ENCODE results near the gene VASH1. TPM values are rescaled to one million over a fixed set of nuclear protein-coding genes. Genes with fewer than 3 reads are reported as not detected.

VASH1 gene
- total RNA-seq, 1 donor from 2014 or later = 13.6 TPM

DNA sequence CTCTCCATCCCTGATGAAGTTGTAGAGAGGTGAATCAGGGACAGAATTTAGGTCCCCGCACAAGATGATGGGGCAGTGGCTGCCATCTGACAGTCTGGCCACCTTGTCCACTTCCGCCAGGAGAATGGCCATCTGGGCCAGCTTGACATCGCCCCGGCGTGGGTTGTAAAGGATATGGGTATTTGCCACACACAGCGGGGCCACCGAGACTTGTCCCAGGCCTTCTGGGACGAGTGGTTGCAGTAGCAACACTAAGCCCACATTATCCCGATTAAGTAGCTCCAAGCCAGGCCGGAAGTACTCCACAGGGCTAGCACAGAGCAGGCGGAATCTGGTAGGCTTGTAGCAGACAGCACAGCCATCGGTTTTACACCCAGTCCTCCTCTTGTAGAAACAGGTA, 45.2 kb downstream of the VASH1 start:
- H3K4me2 ChIP-seq (ENCODE audit: low read length) = no peak overlapping the region
- no peaks in the 10 kb centered on the region for H3K9me3 ChIP-seq (ENCODE audit: insufficient read depth, low read depth, low read length)
- Mint-ChIP-seq H3K27ac (ENCODE audit: unreplicated experiment) (no peak overlapping the region), H3K9me3 (ENCODE audit: unreplicated experiment) (no peaks in the 10 kb centered on the region), H3K27me3 (ENCODE audit: low read depth, unreplicated experiment) (no peaks in the 10 kb centered on the region), H3K4me3 (ENCODE audit: unreplicated experiment) (no peak overlapping the region), H3K36me3 (ENCODE audit: low read depth, unreplicated experiment) (peaks cover 30% of the 10 kb centered on the region), H3K4me1 (ENCODE audit: low read depth, unreplicated experiment) (peaks cover 9% of the 10 kb centered on the region)
- peaks cover 5% of the 10 kb centered on the region for H3K36me3 ChIP-seq (ENCODE audit: insufficient read depth, low read length)
- FAIRE-seq = no peak
- peaks cover 6% of the 10 kb centered on the region for H3K79me2 ChIP-seq (ENCODE audit: insufficient read depth, low read length)
- no peak overlapping the region for H3K27ac ChIP-seq (ENCODE audit: low read depth, low read length)
- peaks cover 6% of the 10 kb centered on the region for H4K20me1 ChIP-seq (ENCODE audit: insufficient read depth, low read length)
- no peak overlapping the region for H3K4me3 ChIP-seq (ENCODE audit: insufficient read depth, low read depth, low read length)
- peaks cover 8% of the 10 kb centered on the region for H3K4me1 ChIP-seq (ENCODE audit: insufficient read depth, low read length)
- no peak for DNase-seq (ENCODE audit: low read depth)
- no peak for TF ChIP-seq EZH2 (IDR thresholded peaks at IDR 0.05; ENCODE audit: insufficient read depth, low read length)
- no peak for TF ChIP-seq CTCF (IDR thresholded peaks at IDR 0.05; ENCODE audit: insufficient read depth, low read depth, low read length)
- H3K9ac ChIP-seq (ENCODE audit: low read length) = no peak overlapping the region
- no peaks in the 10 kb centered on the region for H3K27me3 ChIP-seq (ENCODE audit: insufficient read depth, low read length)
- H2AFZ ChIP-seq (ENCODE audit: low read depth, low read length) = no peak overlapping the region

DNA sequence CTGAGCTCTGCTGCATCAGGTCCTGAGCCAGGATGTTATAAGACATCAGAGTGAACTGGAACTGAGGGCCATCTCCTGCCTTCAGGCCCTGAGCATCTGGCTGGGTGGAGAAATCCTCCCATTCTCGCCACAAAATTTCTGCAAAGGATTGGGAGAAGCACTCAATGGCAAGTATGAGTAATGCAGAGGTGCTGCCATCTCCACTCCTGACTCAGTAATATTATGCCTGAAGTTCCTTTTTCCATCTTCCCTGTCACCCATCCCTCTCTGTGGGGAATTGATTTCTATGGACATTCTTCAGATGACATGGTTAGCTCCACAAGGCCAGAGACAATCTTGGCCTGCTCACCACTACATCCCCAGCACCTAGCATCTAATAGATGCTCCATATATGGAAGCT, 46.7 kb downstream of the VASH1 start:
- Histone ChIP-seq H3K9me3 (ENCODE audit: insufficient read depth, low read depth, low read length) (no peaks in the 10 kb centered on the region), H3K27me3 (ENCODE audit: insufficient read depth, low read length) (no peaks in the 10 kb centered on the region), H2AFZ (ENCODE audit: low read depth, low read length) (no peak overlapping the region), H4K20me1 (ENCODE audit: insufficient read depth, low read length) (peaks cover 6% of the 10 kb centered on the region), H3K4me1 (ENCODE audit: insufficient read depth, low read length) (peaks cover 17% of the 10 kb centered on the region), H3K36me3 (ENCODE audit: insufficient read depth, low read length) (peaks cover 5% of the 10 kb centered on the region), H3K79me2 (ENCODE audit: insufficient read depth, low read length) (peaks cover 9% of the 10 kb centered on the region), H3K4me3 (ENCODE audit: insufficient read depth, low read depth, low read length) (no peak overlapping the region), H3K27ac (ENCODE audit: low read depth, low read length) (no peak overlapping the region), H3K4me2 (ENCODE audit: low read length) (no peak overlapping the region), H3K9ac (ENCODE audit: low read length) (no peak overlapping the region)
- Mint-ChIP-seq H3K4me3 (ENCODE audit: unreplicated experiment) (no peak overlapping the region), H3K27me3 (ENCODE audit: low read depth, unreplicated experiment) (no peaks in the 10 kb centered on the region), H3K27ac (ENCODE audit: unreplicated experiment) (no peak overlapping the region), H3K9me3 (ENCODE audit: unreplicated experiment) (no peaks in the 10 kb centered on the region), H3K36me3 (ENCODE audit: low read depth, unreplicated experiment) (peaks cover 21% of the 10 kb centered on the region), H3K4me1 (ENCODE audit: low read depth, unreplicated experiment) (peaks cover 10% of the 10 kb centered on the region)
- FAIRE-seq (no peak), DNase-seq (ENCODE audit: low read depth) (no peak)
- TF ChIP-seq CTCF (IDR thresholded peaks at IDR 0.05; ENCODE audit: insufficient read depth, low read depth, low read length) (no peak), EZH2 (IDR thresholded peaks at IDR 0.05; ENCODE audit: insufficient read depth, low read length) (no peak)

- Mint-ChIP-seq H3K4me1 (ENCODE audit: low read depth, unreplicated experiment) (peaks cover 12% of the 10 kb centered on the region), H3K36me3 (ENCODE audit: low read depth, unreplicated experiment) (peaks cover 19% of the 10 kb centered on the region), H3K27ac (ENCODE audit: unreplicated experiment) (no peak overlapping the region), H3K27me3 (ENCODE audit: low read depth, unreplicated experiment) (no peaks in the 10 kb centered on the region), H3K4me3 (ENCODE audit: unreplicated experiment) (no peak overlapping the region), H3K9me3 (ENCODE audit: unreplicated experiment) (no peaks in the 10 kb centered on the region)
- no peak for FAIRE-seq
- DNase-seq (ENCODE audit: low read depth) = no peak
- H2AFZ ChIP-seq (ENCODE audit: low read depth, low read length) = no peak overlapping the region
- H3K27me3 ChIP-seq (ENCODE audit: insufficient read depth, low read length) = no peaks in the 10 kb centered on the region
- H3K9me3 ChIP-seq (ENCODE audit: insufficient read depth, low read depth, low read length) = no peaks in the 10 kb centered on the region
- peaks cover 9% of the 10 kb centered on the region for H3K79me2 ChIP-seq (ENCODE audit: insufficient read depth, low read length)
- peaks cover 19% of the 10 kb centered on the region for H3K4me1 ChIP-seq (ENCODE audit: insufficient read depth, low read length)
- peaks cover 6% of the 10 kb centered on the region for H4K20me1 ChIP-seq (ENCODE audit: insufficient read depth, low read length)
- H3K4me3 ChIP-seq (ENCODE audit: insufficient read depth, low read depth, low read length) = no peak overlapping the region
- TF ChIP-seq CTCF (IDR thresholded peaks at IDR 0.05; ENCODE audit: insufficient read depth, low read depth, low read length) (no peak), EZH2 (IDR thresholded peaks at IDR 0.05; ENCODE audit: insufficient read depth, low read length) (no peak)
- no peak overlapping the region for H3K4me2 ChIP-seq (ENCODE audit: low read length)
- no peak overlapping the region for H3K27ac ChIP-seq (ENCODE audit: low read depth, low read length)
- no peak overlapping the region for H3K9ac ChIP-seq (ENCODE audit: low read length)
- H3K36me3 ChIP-seq (ENCODE audit: insufficient read depth, low read length) = no peaks in the 10 kb centered on the region
Measured at GRCh38 chr14:76808990-76809389, 47.7 kb downstream of the VASH1 start.
